ENCODE results near the gene NDUFAF2.

- TF ChIP-seq CTCF (IDR thresholded peaks at IDR 0.05) (no peak), POLR2A (IDR thresholded peaks at IDR 0.05) (no peak)
Observed at GRCh38 chr5:61137835-61138234, 192.8 kb downstream of the NDUFAF2 start.

Measured in gastroesophageal sphincter (tissue), 3 donors.